DND-41 (cell line): Measurements from ENCODE around the gene SOAT1.

Source experiments
- ATAC-seq: fragments of 200-7000 bp; cut with Tn5 transposase; 3 replicates; pipeline ENCODE4 v1.9.1; 2021; ENCODE audit warnings: low read depth; ENCODE audit not compliant: insufficient read depth
- DNase-seq: peaks from one replicate; pipeline ENCODE4 v3.0.0-alpha.2; 2020
- H2AFZ ChIP-seq: 2 replicates; pipeline ENCODE4 v1.6.0; 2012; ENCODE audit warnings: low read depth, low read length
- H3K27ac ChIP-seq: 2 replicates; pipeline ENCODE4 v1.5.1; 2012; ENCODE audit warnings: low read length, inconsistent platforms
- H3K27me3 ChIP-seq: fragments of 200-600 bp; sonication (generic); 2 replicates; pipeline ENCODE4 v1.6.0; 2012; ENCODE audit warnings: low read length, mild to moderate bottlenecking, inconsistent platforms; ENCODE audit not compliant: insufficient read depth, poor library complexity
- H3K36me3 ChIP-seq: 2 replicates; pipeline ENCODE4 v1.5.1; 2012; ENCODE audit warnings: low read length, inconsistent platforms; ENCODE audit not compliant: insufficient read depth
- H3K4me1 ChIP-seq: 2 replicates; pipeline ENCODE4 v1.5.1; 2012; ENCODE audit warnings: mild to moderate bottlenecking, low read length; ENCODE audit not compliant: insufficient read depth
- H3K4me2 ChIP-seq: 2 replicates; pipeline ENCODE4 v1.6.0; 2012; ENCODE audit warnings: mild to moderate bottlenecking, moderate library complexity, low read length, inconsistent platforms; ENCODE audit not compliant: insufficient read depth
- H3K4me3 ChIP-seq, 2 experiments: fragments of 200-600 bp in 1 of 2; shearing (Covaris generic) in 1 of 2; 2 replicates each; pipeline ENCODE4 v1.5.1; 2012 to 2016; ENCODE audit warnings: inconsistent platforms in 2 of 2, low read length in 2 of 2, mild to moderate bottlenecking in 2 of 2, low read depth in 1 of 2, moderate library complexity in 1 of 2
- H3K79me2 ChIP-seq: 2 replicates; pipeline ENCODE4 v1.6.0; 2012; ENCODE audit warnings: low read length, inconsistent platforms; ENCODE audit not compliant: insufficient read depth
- H3K9ac ChIP-seq: 2 replicates; pipeline ENCODE4 v1.6.0; 2012; ENCODE audit warnings: low read depth, mild to moderate bottlenecking, inconsistent platforms, low read length, moderate library complexity
- H3K9me3 ChIP-seq: 2 replicates; pipeline ENCODE4 v1.5.1; 2012; ENCODE audit warnings: low read length, moderate library complexity, mild to moderate bottlenecking, inconsistent platforms; ENCODE audit not compliant: insufficient read depth, severe bottlenecking
- H4K20me1 ChIP-seq: 2 replicates; pipeline ENCODE4 v1.6.0; 2012; ENCODE audit warnings: low read length; ENCODE audit not compliant: insufficient read depth
- EZH2 ChIP-seq: IDR thresholded peaks from 3 replicates; pipeline ENCODE4 v1.6.1; 2012; ENCODE audit warnings: borderline replicate concordance, low read depth, mild to moderate bottlenecking, moderate library complexity, low read length, inconsistent platforms; ENCODE audit not compliant: severe bottlenecking
- TF ChIP-seq, protein P1 (sequence below): IDR thresholded peaks from 2 replicates; pipeline ENCODE4 v1.5.1; 2012; ENCODE audit warnings: borderline replicate concordance, low read length, moderate library complexity, mild to moderate bottlenecking; ENCODE audit not compliant: poor library complexity, severe bottlenecking; ENCODE audit errors: extremely low read depth

The SOAT1 gene

DNA sequence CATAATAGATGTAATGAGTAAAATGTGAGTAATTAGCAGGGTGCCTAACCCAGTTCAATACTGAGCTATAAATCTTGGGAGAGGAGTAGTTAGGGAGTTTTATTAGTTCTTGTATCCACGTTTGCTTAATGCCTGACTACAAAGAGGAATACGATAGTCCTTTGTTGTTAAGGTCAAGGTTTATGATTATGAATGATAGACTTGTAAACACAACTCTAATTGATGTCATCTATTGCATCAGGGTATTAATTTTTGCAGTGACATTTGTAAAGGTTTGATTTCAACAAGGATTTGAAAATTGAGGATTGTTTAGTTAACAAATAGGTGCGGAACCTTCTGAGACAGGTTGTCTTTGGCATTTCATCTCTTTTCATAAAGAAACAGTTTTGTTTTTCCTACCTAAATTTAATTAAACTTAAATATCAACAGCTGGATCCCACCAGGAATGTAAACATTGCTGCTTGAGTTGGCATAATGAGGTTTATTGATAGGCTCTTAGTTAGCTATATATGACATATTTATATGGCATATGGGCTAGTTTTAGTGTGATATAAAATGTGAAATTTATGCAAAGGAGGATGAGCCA, 9.7 kb downstream of the SOAT1 start:
- peaks cover 6% of the 10 kb centered on the region; the same call in 1 of the 2 replicates for H4K20me1 ChIP-seq
- no peak for DNase-seq
- H2AFZ ChIP-seq = no peak overlapping the region
- H3K4me3 ChIP-seq = no peak overlapping the region
- H3K27me3 ChIP-seq = no peaks in the 10 kb centered on the region
- peaks cover 66% of the 10 kb centered on the region for H3K79me2 ChIP-seq
- H3K9me3 ChIP-seq = no peaks in the 10 kb centered on the region
- H3K9ac ChIP-seq = no peak overlapping the region
- H3K36me3 ChIP-seq = peaks cover 47% of the 10 kb centered on the region
- H3K4me1 ChIP-seq = peaks cover 22% of the 10 kb centered on the region
- ATAC-seq = no peak
- H3K27ac ChIP-seq = no peak overlapping the region
- no peak for TF ChIP-seq EZH2
- TF ChIP-seq, protein P1, sequence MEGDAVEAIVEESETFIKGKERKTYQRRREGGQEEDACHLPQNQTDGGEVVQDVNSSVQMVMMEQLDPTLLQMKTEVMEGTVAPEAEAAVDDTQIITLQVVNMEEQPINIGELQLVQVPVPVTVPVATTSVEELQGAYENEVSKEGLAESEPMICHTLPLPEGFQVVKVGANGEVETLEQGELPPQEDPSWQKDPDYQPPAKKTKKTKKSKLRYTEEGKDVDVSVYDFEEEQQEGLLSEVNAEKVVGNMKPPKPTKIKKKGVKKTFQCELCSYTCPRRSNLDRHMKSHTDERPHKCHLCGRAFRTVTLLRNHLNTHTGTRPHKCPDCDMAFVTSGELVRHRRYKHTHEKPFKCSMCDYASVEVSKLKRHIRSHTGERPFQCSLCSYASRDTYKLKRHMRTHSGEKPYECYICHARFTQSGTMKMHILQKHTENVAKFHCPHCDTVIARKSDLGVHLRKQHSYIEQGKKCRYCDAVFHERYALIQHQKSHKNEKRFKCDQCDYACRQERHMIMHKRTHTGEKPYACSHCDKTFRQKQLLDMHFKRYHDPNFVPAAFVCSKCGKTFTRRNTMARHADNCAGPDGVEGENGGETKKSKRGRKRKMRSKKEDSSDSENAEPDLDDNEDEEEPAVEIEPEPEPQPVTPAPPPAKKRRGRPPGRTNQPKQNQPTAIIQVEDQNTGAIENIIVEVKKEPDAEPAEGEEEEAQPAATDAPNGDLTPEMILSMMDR = no peak
- no peak overlapping the region for H3K4me2 ChIP-seq

DNA sequence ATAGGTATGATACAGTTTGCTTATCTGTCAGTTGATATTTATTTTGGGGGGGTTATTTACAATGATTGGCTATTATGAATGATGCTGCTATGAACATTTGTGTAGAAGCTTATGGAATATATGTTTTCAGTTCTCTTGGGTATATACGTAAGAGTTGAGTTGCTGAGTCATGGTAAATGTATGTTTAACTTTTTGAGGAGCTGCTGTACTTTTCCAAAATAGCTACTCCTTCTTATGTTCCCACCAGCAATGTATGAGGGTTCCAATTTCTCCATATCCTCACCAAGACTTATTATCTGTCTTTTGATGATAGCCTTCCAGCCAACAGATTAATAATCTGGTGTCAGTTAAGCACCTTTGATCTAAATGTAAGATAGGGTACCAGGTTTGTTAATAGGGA, 11.9 kb downstream of the SOAT1 start:
- no peak for DNase-seq
- H3K9ac ChIP-seq = no peak overlapping the region
- TF ChIP-seq, protein P1 = no peak
- TF ChIP-seq EZH2 = no peak
- H3K27me3 ChIP-seq = no peaks in the 10 kb centered on the region
- H2AFZ ChIP-seq = no peak overlapping the region
- H3K4me3 ChIP-seq = no peak overlapping the region
- H3K27ac ChIP-seq = no peak overlapping the region
- H3K36me3 ChIP-seq = peaks cover 47% of the 10 kb centered on the region
- peaks cover 5% of the 10 kb centered on the region; the same call in 1 of the 2 replicates for H4K20me1 ChIP-seq
- H3K4me2 ChIP-seq = no peak overlapping the region
- no peaks in the 10 kb centered on the region for H3K9me3 ChIP-seq
- ATAC-seq = no peak
- peaks cover 3% of the 10 kb centered on the region; the same call in 1 of the 2 replicates for H3K4me1 ChIP-seq
- peaks cover 49% of the 10 kb centered on the region for H3K79me2 ChIP-seq

DNA sequence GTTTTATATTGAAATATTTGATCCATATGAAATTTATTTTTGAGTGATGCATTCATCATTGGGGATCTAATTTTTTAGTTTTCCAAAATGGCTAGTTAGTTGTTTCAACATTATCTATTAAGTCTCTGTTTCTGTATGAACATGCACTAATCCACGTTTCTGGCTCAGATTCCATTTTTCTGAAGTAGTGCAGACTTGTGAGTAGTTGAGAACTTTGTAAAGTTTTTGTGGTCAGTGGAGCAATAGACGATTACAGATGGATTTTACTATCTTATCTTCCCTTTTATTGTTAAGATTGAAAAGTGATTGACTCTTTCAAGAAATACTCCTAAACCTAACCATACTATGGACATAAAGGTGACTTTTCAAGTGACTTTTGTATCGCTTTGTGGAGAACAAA, 16.7 kb downstream of the SOAT1 start:
- Histone ChIP-seq H3K27ac (no peak overlapping the region), H3K79me2 (peaks cover 40% of the 10 kb centered on the region), H3K4me3 (no peak overlapping the region), H4K20me1 (peaks cover 5% of the 10 kb centered on the region; the same call in 1 of the 2 replicates), H3K27me3 (no peaks in the 10 kb centered on the region), H3K4me1 (no peaks in the 10 kb centered on the region), H3K36me3 (peaks cover 33% of the 10 kb centered on the region), H3K9me3 (no peaks in the 10 kb centered on the region), H3K9ac (no peak overlapping the region), H2AFZ (no peak overlapping the region), H3K4me2 (no peak overlapping the region)
- DNase-seq = no peak
- TF ChIP-seq, protein P1 = no peak
- no peak for TF ChIP-seq EZH2
- no peak for ATAC-seq
